GM18498 (cell line): ENCODE data around the gene PLEKHS1.

Experiments used
- ATAC-seq: cut with Tn5 transposase; IDR thresholded peaks from one replicate; pipeline ENCODE4 v1.9.1; 2021; ENCODE audit warnings: mild to moderate bottlenecking, moderate library complexity; ENCODE audit not compliant: unreplicated experiment

The PLEKHS1 gene

GRCh38 chr10:113751181-113751732, at the start of gene PLEKHS1:
Gene PLEKHS1 (plus strand): TSS chr10:113751682. CDS start chr10:113755278, 3,596 bp downstream.
- ATAC-seq: no peak

DNA sequence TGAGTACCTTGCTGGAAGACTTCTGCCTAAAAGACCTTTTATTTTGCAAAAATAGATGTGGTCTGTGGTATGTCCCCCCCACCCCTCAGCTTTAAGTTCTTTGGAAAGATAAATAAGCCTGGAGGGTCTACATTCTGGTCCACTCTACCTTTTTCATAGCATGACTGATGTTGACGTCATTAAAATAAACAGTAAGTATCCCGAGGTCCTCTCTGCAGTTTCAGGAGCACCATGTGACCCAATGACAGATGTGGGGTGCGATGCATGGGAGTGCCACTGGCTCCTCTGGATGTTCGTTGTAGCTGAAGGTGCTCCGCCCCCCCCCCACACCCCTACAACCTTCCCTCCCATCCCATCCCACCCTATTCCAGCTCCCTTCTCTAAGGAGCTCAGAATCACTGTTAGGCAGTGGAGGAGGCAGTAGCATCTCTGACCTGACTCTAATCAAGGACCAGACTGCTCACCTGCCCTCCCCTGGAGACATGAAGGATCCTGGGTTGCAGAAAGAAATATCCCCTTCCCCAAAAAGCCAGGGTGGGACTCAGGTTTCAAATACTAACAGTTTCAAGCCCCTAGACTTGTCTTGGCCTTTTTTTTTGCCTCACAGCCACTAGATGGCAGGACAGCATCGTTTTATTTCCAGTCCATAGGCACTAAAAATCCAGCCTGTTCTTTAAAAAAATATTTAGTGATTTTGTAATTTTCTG, 46.7 kb upstream of the PLEKHS1 start:
- no peak for ATAC-seq

DNA sequence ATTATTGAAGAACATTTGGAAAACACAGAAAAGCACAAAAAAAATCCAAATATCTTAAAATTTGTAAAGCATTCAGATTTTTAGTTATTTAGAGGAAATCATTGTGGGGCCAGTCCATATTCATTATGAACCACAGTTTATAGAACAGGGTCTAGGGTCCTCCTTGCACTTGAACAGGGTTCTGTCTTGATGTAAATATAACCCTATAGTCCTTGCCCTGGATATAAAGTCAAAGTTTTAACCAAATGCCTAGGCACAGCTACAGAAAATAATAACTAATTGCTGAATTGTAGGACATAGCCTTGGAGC, 46.2 kb upstream of the PLEKHS1 start:
- ATAC-seq: no peak

GRCh38 chr10:113706623-113707022, 44.9 kb upstream of the PLEKHS1 start:
- no peak for ATAC-seq

GRCh38 chr10:113708640-113709039, 42.8 kb upstream of the PLEKHS1 start:
- ATAC-seq: no peak

DNA sequence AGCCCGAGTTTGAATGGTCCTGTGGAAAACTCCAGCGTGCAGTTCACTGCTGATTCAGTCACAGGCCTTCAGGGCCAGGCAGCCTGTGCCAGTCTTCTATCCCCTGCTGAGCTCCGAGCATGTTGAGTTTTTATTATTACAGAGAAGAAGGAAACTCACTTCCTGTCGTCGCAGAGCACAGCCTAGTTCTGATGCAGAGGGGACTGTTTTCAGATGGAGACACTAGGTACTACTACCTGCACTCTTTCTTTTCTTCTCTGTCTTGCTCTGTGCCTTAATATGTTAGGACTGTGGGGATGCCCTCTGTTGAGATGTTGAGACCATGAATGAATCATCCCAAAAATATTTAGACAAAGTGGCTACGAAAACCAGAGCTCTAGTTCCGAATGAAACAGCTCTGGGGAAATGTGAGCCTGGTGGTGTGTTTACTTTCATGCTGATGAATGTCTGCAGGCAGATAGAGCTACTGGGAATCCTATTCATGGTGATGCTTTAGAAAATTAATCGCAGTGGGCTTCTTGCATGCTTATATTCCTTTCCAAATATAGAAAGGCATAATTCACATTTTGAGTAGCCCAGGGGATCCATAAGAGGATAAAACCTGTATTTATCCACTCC, 42.2 kb upstream of the PLEKHS1 start:
- ATAC-seq: no peak

- ATAC-seq: no peak
These were observed 40.3 kb upstream of the PLEKHS1 start for GRCh38 chr10:113711142-113711541.

DNA sequence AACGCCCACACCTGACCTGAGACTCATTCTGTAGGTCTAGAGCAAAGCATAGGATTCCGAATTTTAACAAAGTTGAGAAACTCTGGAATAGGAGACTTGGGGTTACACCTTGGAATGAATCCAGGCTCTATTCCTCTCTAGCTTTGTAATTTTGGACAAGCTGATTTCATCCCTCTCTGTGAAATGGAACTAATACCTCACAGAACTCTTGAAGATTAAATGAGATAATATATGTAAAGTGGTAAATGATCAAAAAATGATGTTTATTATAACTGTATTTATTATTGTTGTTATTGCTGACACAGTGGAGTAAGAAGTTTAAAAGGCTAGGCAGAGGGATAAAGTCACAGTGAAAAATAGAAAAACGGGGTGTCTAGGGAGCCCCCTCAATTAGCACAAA, 39.5 kb upstream of the PLEKHS1 start:
- ATAC-seq: no peak

GRCh38 chr10:113712755-113713639, 38.5 kb upstream of the PLEKHS1 start:
- ATAC-seq: no peak

DNA sequence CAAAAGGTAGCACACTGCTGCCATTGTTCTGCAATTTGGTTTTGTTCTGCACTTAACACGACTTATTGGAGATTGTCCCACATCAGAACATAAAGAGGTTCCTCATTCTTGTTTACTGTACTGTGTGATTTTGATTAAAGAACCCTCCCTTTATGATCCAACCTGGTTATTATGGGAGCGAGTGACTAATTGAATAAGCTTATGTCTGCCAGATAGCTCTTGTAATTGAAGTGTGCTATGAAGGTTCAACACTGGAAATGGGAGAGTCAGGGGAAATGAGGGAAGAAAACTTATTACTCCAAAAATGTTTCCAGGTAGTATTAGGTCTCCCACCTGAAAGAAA, 37.9 kb upstream of the PLEKHS1 start:
- no peak for ATAC-seq

DNA sequence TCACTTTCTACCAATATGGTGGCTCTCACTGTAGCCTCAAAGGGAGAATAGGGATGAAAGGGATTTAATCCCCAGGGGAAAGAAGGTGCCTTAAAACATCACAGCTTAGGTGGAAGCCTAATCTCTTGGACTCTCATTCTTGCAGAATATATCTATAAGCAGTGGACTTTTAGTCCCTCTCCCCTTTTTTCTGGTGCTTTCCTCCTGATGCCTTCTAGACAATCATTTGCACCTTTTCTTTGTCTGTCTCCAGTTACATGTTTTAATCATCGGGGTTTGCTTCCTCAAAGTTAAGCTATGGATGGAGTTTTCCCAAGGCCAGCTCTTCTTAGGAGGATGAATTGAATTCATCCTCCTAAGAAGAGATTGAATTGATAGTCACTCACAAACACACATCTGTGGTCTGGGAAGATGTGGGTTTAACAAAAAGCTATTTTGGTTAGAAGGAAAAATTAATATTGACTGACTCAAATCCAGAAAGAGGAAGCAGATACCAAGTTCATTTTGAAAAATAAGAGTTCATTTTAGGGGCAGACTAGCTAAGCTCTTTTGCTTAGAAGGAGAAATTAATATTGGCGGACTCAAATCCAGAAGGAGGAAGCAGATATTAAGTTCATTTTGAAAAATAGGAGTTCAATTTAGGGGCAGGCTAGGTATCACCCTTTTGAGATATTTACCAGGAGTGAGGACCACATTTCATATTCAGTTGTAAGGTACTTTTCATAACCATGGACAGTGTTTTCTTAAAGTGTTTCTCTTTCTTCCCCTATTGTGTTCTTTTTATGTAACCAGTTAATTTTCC, 35.2 kb upstream of the PLEKHS1 start:
- ATAC-seq: no peak

DNA sequence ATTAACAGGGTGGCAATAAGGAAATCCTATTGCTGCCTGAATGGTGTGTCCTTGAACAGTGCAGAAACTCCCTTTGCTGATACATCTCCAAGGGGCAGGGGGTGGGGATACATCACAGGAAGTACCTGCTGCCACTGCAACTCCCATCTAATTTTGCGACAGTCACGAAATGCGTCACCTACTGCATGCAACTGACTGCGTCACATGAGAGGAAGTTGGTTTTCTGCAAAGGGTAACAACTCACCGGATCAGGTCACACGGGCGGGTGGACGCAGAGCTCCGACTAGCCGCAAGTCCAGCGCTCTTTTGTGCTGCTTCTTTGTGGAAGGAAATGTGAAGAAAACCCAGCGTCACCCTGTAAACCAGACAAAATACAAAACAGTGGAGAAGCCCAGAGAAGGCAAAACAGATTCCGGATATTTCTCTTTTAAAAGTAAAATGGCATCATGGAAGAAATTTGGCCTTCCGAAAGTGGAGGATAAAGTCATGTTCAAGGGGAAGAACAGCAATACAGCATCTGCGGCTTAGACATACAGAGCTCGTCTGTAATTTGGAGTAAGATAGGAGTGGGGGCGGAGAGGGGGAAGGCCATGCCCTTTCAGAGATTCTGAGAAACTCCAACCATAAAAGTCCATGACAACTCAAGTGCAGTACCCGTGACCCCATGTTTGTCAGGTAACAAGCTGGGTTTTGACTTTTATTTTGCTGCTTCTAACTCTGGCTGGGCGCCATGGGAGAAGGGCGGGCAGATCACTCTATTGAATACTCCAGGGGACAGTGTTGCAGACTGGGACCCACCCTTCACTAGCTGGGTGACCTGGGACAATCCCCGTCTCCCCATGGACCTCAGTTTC, 32.3 kb upstream of the PLEKHS1 start:
- ATAC-seq: no peak

GRCh38 chr10:113720386-113720785, 31.1 kb upstream of the PLEKHS1 start:
- ATAC-seq: no peak

- ATAC-seq: no peak
These were observed 19.2 kb upstream of the PLEKHS1 start for GRCh38 chr10:113732160-113732881.

DNA sequence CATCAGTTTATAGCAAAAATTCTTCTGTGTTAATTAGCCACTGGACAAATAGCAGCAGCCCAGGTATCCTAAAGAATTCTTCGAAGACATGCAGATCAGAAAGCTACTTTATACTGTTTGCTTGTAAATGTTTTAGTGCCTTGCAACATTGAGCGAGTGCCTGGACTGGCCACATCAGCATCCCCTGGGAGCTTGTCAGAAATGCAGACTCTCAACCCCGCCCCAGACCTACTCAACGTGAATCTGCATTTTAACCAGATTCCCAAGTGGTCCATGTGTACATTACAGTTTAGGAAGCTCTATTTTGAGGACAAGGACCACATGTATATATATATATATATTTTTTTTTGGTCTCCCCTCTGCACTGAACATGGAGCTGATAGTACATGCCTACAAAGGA, 18.5 kb upstream of the PLEKHS1 start:
- ATAC-seq: no peak

DNA sequence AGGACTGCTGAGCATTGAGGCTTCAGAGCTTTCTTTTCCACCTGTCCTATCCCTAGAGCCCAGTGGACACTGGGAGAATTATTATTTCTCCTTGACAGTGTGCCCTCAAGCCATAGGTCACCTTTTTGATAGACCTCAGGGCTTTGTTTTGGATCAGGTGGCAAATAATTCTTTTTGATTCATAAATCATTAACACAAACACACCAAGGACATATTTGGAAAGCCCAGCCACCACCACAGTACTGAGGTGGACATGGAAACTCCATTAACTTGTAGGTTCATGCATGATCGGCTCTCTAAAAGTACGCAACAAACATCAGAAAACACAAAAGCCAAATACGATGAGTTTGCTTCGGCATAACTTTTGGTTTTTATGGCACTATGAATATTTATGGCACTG, 17.8 kb upstream of the PLEKHS1 start:
- ATAC-seq: no peak

DNA sequence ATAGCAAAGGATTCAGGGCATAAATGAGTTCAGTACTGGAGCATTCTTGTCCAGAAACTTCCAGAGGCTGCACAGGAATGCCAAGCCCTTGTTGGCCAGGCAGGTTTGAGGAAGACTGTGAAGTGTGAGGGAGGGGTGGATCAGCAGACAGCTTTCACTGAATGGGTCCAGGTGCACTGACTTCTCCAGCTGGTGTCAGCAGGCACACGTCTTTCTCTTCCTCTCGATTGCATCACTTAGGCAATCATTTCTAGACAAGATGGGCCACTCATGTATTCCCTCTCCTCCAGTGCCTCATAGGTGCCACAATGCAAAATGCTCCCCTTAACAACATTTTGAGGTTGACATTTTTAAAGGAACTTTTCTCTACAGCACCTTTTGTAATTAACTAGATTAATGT, 15.6 kb upstream of the PLEKHS1 start:
- no peak for ATAC-seq

DNA sequence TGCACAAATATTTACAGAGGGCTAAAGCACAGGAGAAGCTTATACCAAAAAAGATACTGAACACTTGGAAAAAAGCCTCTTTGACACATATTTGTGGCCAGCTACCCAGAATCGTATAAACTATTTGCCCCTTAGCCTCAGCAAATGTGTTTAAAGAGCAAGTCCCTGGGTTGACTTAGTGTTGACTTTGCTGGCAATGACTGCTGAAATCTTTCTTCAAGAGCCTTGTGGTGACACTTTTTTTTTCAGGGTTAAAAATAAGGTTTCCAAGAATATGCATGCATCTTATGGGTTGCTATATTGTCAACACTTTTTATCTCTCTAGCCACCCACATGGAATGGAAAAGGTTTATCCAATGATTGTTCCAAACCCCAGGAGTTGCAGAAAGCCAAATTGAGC, 14.9 kb upstream of the PLEKHS1 start:
- ATAC-seq: no peak

- ATAC-seq: no peak
These were observed 12.5 kb upstream of the PLEKHS1 start for GRCh38 chr10:113739031-113739430.
